Astrocyte of the spinal cord (primary cell): ENCODE measurements around the gene STAT6.
"Not testable (repeated sequence)": the region's sequence is repeated elsewhere in the genome, so short reads cannot be mapped to it uniquely, and the experiment has no call there.

ENCODE experiments used
- DNase-seq: peaks from one replicate; pipeline ENCODE4 v3.0.0; 2011; ENCODE audit warnings: low read depth, low spot score
- H3K4me3 ChIP-seq: 2 replicates; pipeline ENCODE4 v1.5.1; 2011; ENCODE audit warnings: low read depth, mild to moderate bottlenecking, low read length, moderate library complexity
- CTCF ChIP-seq: IDR thresholded peaks from 2 replicates; pipeline ENCODE4 v1.5.1; 2012; ENCODE audit warnings: low read depth, mild to moderate bottlenecking, low read length, inconsistent platforms
- in situ Hi-C: cut with HindIII; loops from 2 replicates; pipeline ENCODE4 v1.10.0; 2017; ENCODE audit warnings: low sequenced_read_pairs

STAT6 gene

GRCh38 chr12:57078519-57079404 lies 32.4 kb downstream of the STAT6 start, which contains the start of gene NEMP1:
NEMP1 (minus strand) TSS chr12:57078791; CDS start chr12:57078745, 46 bp downstream.
- DNase-seq, result peak; percentile 100
- TF ChIP-seq CTCF, result no peak
- H3K4me3 ChIP-seq, result peak within 1 kb of the TSS; percentile 77
- in situ Hi-C loops, result no loop called here

- DNase-seq, H3K4me3 ChIP-seq, in situ Hi-C loops: not testable (repeated sequence)
Measured at GRCh38 chr12:57073566-57074450, 37.4 kb downstream of the STAT6 start.

- DNase-seq, result no peak
- TF ChIP-seq CTCF, result no peak
- H3K4me3 ChIP-seq, result no peak overlapping the region
- in situ Hi-C loops, result no loop called here
Measured at GRCh38 chr12:57072661-57073060, 38.5 kb downstream of the STAT6 start.

- H3K4me3 ChIP-seq, result no peak overlapping the region
- peak; percentile 82 for DNase-seq
- in situ Hi-C loops, result no loop called here
- TF ChIP-seq CTCF, result peak; percentile 87
Measured at GRCh38 chr12:57069523-57069922, 41.6 kb downstream of the STAT6 start.

- TF ChIP-seq CTCF, result no peak
- no peak overlapping the region for H3K4me3 ChIP-seq
- in situ Hi-C loops, result no loop called here
- no peak for DNase-seq
Measured at GRCh38 chr12:57066245-57066644, 44.9 kb downstream of the STAT6 start.

GRCh38 chr12:57063991-57064685 lies 47.0 kb downstream of the STAT6 start:
- no peak overlapping the region for H3K4me3 ChIP-seq
- no peak for DNase-seq
- TF ChIP-seq CTCF, result no peak
- in situ Hi-C loops, result no loop called here
